ENCODE results near the gene CLDN17. TPM values are rescaled to one million over a fixed set of nuclear protein-coding genes. Genes with fewer than 3 reads are reported as not detected.

Gene CLDN17
- total and polyA plus RNA-seq, 2 donors (not counting 1 experiment from before 2014, with no cell fraction given): not detected

- Histone ChIP-seq H3K4me2 (replicated peaks; ENCODE audit: low read depth, low read length, poor library complexity, severe bottlenecking) (no peak overlapping the region), H3K4me1 (ENCODE audit: control insufficient read depth in 2 of 2, insufficient read depth in 2 of 2, low read length in 2 of 2) (no peaks in the 10 kb centered on the region), H3K27me3 (replicated peaks in 1 of 4; ENCODE audit: control extremely low read depth in 1 of 4, control insufficient read depth in 3 of 4, insufficient read depth in 4 of 4, low read length in 3 of 4) (no peaks in the 10 kb centered on the region), H3K27ac (ENCODE audit: low read length in 2 of 2) (no peak overlapping the region), H3K36me3 (replicated peaks in 1 of 2; ENCODE audit: control extremely low read depth in 1 of 2, control insufficient read depth in 1 of 2, extremely low read depth in 1 of 2, insufficient read depth in 2 of 2, low read length in 1 of 2) (no peaks in the 10 kb centered on the region), H2AFZ (ENCODE audit: insufficient read depth, low read depth, low read length, poor library complexity, severe bottlenecking) (no peak overlapping the region), H3K9me3 (ENCODE audit: control extremely low read depth in 1 of 3, control insufficient read depth in 2 of 3, insufficient read depth in 1 of 3, low read length in 2 of 3) (peaks cover 0 to 13% (median 0%) of the 10 kb centered on the region in 3 donors), H4K20me1 (ENCODE audit: control insufficient read depth, insufficient read depth, low read length, poor library complexity, severe bottlenecking) (no peaks in the 10 kb centered on the region), H3K9ac (ENCODE audit: low read length) (no peak overlapping the region), H3K79me2 (ENCODE audit: control insufficient read depth, insufficient read depth, low read length) (no peaks in the 10 kb centered on the region), H3K4me3 (ENCODE audit: control extremely low read depth in 1 of 5, extremely low read depth in 1 of 5, insufficient read depth in 1 of 5, low read depth in 2 of 5, low read length in 4 of 5) (no peak overlapping the region)
- ChIA-PET CTCF (no interaction called here), POLR2A (no interaction called here)
- no peaks in the 10 kb centered on the region for H3K4me1 Mint-ChIP-seq
- H3K27ac Mint-ChIP-seq: no peak overlapping the region
- DNase-seq (no peak), ATAC-seq (ENCODE audit: low read depth) (no peak)
- TF ChIP-seq, protein P1, sequence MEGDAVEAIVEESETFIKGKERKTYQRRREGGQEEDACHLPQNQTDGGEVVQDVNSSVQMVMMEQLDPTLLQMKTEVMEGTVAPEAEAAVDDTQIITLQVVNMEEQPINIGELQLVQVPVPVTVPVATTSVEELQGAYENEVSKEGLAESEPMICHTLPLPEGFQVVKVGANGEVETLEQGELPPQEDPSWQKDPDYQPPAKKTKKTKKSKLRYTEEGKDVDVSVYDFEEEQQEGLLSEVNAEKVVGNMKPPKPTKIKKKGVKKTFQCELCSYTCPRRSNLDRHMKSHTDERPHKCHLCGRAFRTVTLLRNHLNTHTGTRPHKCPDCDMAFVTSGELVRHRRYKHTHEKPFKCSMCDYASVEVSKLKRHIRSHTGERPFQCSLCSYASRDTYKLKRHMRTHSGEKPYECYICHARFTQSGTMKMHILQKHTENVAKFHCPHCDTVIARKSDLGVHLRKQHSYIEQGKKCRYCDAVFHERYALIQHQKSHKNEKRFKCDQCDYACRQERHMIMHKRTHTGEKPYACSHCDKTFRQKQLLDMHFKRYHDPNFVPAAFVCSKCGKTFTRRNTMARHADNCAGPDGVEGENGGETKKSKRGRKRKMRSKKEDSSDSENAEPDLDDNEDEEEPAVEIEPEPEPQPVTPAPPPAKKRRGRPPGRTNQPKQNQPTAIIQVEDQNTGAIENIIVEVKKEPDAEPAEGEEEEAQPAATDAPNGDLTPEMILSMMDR (IDR thresholded peaks at IDR 0.05): no peak
- no peak for TF ChIP-seq EZH2 (IDR thresholded peaks at IDR 0.05; ENCODE audit: borderline replicate concordance, insufficient read depth, low read depth, low read length, poor library complexity, severe bottlenecking)
- no peaks in the 10 kb centered on the region for H3K27me3 Mint-ChIP-seq
- WGBS (ENCODE audit: insufficient coverage): 92% methylated on average over 18 of the region's 18 CpGs
- intact Hi-C loops (cut with micrococcal nuclease): no loop called here
- H3K9me3 Mint-ChIP-seq (ENCODE audit: insufficient read depth): peaks cover 3% of the 10 kb centered on the region
- H3K4me3 Mint-ChIP-seq: no peak overlapping the region
Observed at GRCh38 chr21:30129246-30129645, 37.4 kb downstream of the CLDN17 start.

DNA sequence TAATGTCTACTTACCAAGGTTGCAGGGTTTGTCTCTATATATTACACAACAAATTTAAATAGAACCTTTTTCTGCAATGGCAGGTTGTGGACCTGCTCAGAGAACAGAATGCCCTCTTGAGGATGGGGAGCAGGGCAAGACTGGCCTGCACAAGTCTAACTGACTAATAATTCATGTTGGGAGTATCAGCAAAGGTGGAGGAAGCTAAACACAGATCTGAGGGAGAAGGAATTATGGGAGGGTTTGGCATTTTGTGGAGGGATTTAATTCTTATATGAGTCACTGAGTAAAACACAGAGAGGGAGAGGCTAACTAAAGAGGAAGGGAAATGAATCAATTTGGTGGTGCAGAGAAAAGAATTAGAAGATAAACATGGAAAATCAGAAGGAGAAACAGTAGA is 40.0 kb downstream of the CLDN17 start:
- H3K4me2 ChIP-seq (replicated peaks; ENCODE audit: low read depth, low read length, poor library complexity, severe bottlenecking): no peak overlapping the region

More for the DNA sequence above, 40.0 kb downstream of the CLDN17 start:
- H3K4me3 ChIP-seq (ENCODE audit: control extremely low read depth in 1 of 5, extremely low read depth in 1 of 5, insufficient read depth in 1 of 5, low read depth in 2 of 5, low read length in 4 of 5): no peak overlapping the region
- DNase-seq (no peak), ATAC-seq (ENCODE audit: low read depth) (no peak)
- H4K20me1 ChIP-seq (ENCODE audit: control insufficient read depth, insufficient read depth, low read length, poor library complexity, severe bottlenecking): no peaks in the 10 kb centered on the region
- H3K9me3 Mint-ChIP-seq (ENCODE audit: insufficient read depth): peaks cover 3% of the 10 kb centered on the region
- no peaks in the 10 kb centered on the region for H3K27me3 Mint-ChIP-seq
- no peaks in the 10 kb centered on the region for H3K4me1 ChIP-seq (ENCODE audit: control insufficient read depth in 2 of 2, insufficient read depth in 2 of 2, low read length in 2 of 2)
- H3K79me2 ChIP-seq (ENCODE audit: control insufficient read depth, insufficient read depth, low read length): no peaks in the 10 kb centered on the region
- H3K4me1 Mint-ChIP-seq: no peaks in the 10 kb centered on the region
- H3K27me3 ChIP-seq (replicated peaks in 1 of 4; ENCODE audit: control extremely low read depth in 1 of 4, control insufficient read depth in 3 of 4, insufficient read depth in 4 of 4, low read length in 3 of 4): no peaks in the 10 kb centered on the region
- no peak overlapping the region for H3K4me3 Mint-ChIP-seq
- no peak overlapping the region for H3K27ac Mint-ChIP-seq
- ChIA-PET POLR2A (no interaction called here), CTCF (no interaction called here)
- H2AFZ ChIP-seq (ENCODE audit: insufficient read depth, low read depth, low read length, poor library complexity, severe bottlenecking): no peak overlapping the region
- no peak overlapping the region for H3K27ac ChIP-seq (ENCODE audit: low read length in 2 of 2)
- H3K36me3 ChIP-seq (replicated peaks in 1 of 2; ENCODE audit: control extremely low read depth in 1 of 2, control insufficient read depth in 1 of 2, extremely low read depth in 1 of 2, insufficient read depth in 2 of 2, low read length in 1 of 2): no peaks in the 10 kb centered on the region
- no peak overlapping the region for H3K9ac ChIP-seq (ENCODE audit: low read length)
- peaks cover 0 to 10% (median 0%) of the 10 kb centered on the region in 3 donors for H3K9me3 ChIP-seq (ENCODE audit: control extremely low read depth in 1 of 3, control insufficient read depth in 2 of 3, insufficient read depth in 1 of 3, low read length in 2 of 3)
- intact Hi-C loops (cut with micrococcal nuclease): no loop called here
- TF ChIP-seq, protein P1 (IDR thresholded peaks at IDR 0.05): no peak
- no peak for TF ChIP-seq EZH2 (IDR thresholded peaks at IDR 0.05; ENCODE audit: borderline replicate concordance, insufficient read depth, low read depth, low read length, poor library complexity, severe bottlenecking)
